NCI-H510A treated with DMSO at 0.1 percent for 48 hours (cell line): ENCODE results near the gene PNLDC1.
A peak's percentile ranks its signal among the peaks of the same experiment; 100 is the strongest.

ENCODE experiments used
- DNase-seq: peaks from one replicate; lab custom pipeline; 2025; lab: John Stamatoyannopoulos, UW

PNLDC1 gene

GRCh38 chr6:159852877-159853276, 52.8 kb downstream of the PNLDC1 start:
- no peak for DNase-seq

- no peak for DNase-seq
Observed at GRCh38 chr6:159853754-159854153, 53.7 kb downstream of the PNLDC1 start.

- DNase-seq, result no peak
Observed at GRCh38 chr6:159854959-159855358, 54.9 kb downstream of the PNLDC1 start.

DNA sequence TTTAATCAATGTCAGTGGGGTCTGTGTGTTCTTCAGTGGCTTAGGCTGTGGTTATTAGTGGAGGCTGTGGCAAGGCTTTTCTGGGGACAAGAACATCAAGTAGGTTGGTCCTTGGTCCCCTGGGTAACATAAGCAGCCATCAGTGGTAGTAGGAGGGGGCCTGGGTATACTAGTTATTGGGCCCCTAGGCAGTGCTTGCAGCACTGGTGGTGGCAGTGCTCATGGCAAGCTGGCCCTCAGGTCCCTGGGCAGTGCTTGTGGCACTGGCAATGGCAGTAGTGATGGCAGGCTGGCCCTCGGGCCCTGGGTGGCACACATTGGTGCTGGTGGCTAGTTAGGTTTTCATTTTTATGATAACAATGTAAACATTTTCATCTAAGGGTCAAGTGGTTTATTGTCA, 58.2 kb downstream of the PNLDC1 start:
- DNase-seq, result no peak

DNA sequence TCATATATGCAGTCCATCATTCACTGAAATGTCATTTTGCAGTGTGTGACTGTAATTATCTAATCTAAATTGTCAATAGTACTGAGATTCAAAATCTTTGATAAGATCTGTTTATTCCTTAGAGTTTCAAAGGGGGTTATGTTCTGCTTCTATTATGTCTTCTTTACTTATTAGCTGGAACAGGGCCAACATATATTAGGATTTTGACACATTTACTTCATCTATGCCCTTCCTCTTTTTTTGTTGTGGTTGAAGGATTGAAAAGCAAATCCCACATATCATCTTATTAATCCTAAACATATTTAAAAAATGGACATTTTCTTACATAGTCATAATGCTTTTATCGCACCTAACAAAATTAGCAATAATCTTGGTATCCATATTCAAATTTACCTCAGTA, 60.4 kb downstream of the PNLDC1 start:
- DNase-seq, result no peak

- no peak for DNase-seq
Observed at GRCh38 chr6:159862103-159862502, 62.0 kb downstream of the PNLDC1 start.

GRCh38 chr6:159863341-159863740, 63.3 kb downstream of the PNLDC1 start:
- peak; percentile 41 for DNase-seq

DNA sequence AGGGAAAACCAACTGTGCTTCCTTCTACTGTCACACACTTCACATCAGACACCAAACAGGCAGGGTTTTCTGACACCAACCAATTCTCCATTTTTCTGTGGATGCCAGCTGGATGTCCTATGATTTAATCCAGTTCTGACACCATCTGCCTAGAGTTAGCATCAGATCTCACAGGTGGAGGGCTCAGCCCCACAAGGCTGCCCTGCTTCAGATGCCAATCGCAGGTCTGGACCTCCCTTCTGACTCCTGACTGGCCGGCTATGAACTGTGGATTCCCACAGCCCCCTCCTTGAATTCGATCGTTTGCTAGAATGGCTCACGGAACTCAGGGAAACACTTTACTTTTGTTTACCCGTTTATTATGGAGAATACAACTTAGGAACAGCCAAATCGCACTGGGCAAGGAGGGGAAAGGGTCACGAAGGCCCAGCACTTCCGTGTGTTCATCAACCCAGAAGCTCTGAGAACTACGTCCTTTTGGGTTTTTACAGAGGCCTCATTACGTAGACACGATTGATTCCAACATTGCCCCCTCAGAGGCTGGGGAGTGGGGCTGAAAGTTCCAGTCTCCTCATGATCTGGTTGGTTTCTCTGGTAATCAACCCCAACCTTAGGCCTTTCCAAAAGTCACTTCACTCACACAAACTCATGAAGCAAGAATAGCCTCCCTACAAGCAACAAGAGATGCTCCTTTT, 65.3 kb downstream of the PNLDC1 start:
- DNase-seq, result no peak

DNA sequence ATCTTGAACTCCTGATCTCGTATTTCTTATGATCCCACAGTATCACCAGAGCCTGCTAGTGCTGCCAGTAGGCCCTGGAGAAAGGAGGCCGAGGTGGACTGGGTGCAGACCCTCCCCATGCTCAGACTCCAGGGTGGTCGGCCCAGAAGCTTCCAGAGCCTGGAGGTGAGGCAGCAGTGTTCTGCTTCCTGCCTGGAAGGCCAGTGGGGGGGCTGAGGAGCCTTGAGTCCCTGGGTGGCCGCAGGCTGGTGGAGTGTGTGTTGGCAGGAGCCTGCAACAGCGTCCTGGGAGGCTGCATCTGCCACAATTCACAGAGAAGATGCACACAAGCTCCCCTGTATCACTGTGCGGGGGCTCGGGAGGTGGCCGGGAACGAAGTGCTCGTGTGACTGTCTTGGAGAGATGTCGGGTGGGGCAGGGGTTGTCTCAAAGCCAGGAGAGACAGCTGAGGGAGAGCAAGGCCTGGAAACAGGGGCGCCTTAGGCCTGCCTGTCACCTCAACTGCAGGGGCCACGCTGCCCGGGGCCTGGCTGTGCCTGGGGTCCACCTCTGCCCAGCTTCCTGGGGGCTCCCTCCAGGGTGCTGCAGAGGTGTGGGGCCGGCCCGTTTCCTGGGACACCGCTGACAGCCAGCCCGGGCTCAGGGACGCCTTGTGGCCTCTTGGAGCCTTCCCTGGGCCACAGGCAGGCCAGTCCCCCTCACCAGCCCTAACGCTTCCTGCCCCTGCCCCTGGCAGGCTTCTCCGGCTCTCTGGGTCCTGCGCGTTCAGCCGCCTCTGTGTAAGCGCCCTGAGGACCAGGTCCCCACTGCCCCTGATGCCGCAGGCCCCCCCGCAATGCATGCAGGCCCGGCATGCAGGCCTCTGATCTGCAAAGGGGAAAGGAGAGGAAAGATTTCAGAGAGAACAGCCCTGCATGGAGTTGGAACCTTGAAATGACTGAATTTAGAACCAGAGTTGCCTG, 66.5 kb downstream of the PNLDC1 start:
- no peak for DNase-seq
